Thoracic aorta (tissue), 2 donors: Measurements from ENCODE around the gene JAM3. TPM values are rescaled to one million over a fixed set of nuclear protein-coding genes. Genes with fewer than 3 reads are reported as not detected.

Experiments used
- ATAC-seq: fragments of 150-250 bp; one replicate; pipeline ENCODE4 v1.8.0; 2017; ENCODE audit warnings: low read depth; ENCODE audit not compliant: insufficient number of reproducible peaks, low FRiP score
- DNase-seq: peaks from one replicate; pipeline ENCODE4 v3.0.0-alpha.2; 2020; ENCODE audit warnings: low spot score
- H3K27ac ChIP-seq, 2 donors: fragments of 200-600 bp; sonication (generic); 1 replicate in 1 of 2; 2 replicates in 1 of 2; pipeline ENCODE4 v1.5.1; 2016; ENCODE audit warnings: mild to moderate bottlenecking in 2 of 2, moderate library complexity in 2 of 2
- H3K27me3 ChIP-seq: fragments of 200-600 bp; sonication (generic); replicated peaks from 2 replicates; pipeline ENCODE4 v1.6.0; 2016; ENCODE audit warnings: mild to moderate bottlenecking; ENCODE audit not compliant: insufficient read depth
- H3K36me3 ChIP-seq: fragments of 200-600 bp; sonication (generic); one replicate; pipeline ENCODE4 v1.5.1; 2016
- H3K4me1 ChIP-seq, 2 donors: fragments of 200-600 bp; sonication (generic); 1 replicate in 1 of 2; 2 replicates in 1 of 2; pipeline versions ENCODE4 v1.5.1 to v1.6.0; 2016; ENCODE audit warnings: low read depth in 2 of 2, mild to moderate bottlenecking in 1 of 2; ENCODE audit not compliant: control insufficient read depth in 1 of 2
- H3K4me3 ChIP-seq: fragments of 200-600 bp; sonication (generic); 2 replicates; pipeline ENCODE4 v1.5.1; 2016; ENCODE audit warnings: mild to moderate bottlenecking
- H3K9me3 ChIP-seq: fragments of 200-600 bp; sonication (generic); 2 replicates; pipeline ENCODE4 v1.5.1; 2016
- CTCF ChIP-seq: fragments of 200-600 bp; sonication (generic); IDR thresholded peaks from one replicate; pipeline ENCODE4 v1.5.1; 2019; ENCODE audit warnings: antibody characterized with exemption
- total RNA-seq, 2 donors: library from RNA; depleted of rRNA; stranded (reverse); fragments of >200 nt; gene quantifications; one replicate each; pipeline versions ENCODE4 v1.1.0 to v1.2.3, GENCODE V29; 2016

JAM3 gene
- total RNA-seq, 2 donors from 2014 or later, result 83.7 to 110 TPM

- TF ChIP-seq CTCF, result no peak
- ATAC-seq, result no peak
- Histone ChIP-seq H3K4me3 (no peak overlapping the region), H3K36me3 (no peaks in the 10 kb centered on the region), H3K4me1 (peaks cover 8 to 28% of the 10 kb centered on the region in 2 donors), H3K9me3 (no peaks in the 10 kb centered on the region), H3K27ac (peak overlapping the region in 1 of 2 donors; percentile 54), H3K27me3 (no peaks in the 10 kb centered on the region)
- no peak for DNase-seq
Measured at GRCh38 chr11:134039726-134040385, 29.0 kb upstream of the JAM3 start.

GRCh38 chr11:134040386-134041302 lies 28.2 kb upstream of the JAM3 start:
- H3K4me3 ChIP-seq, result no peak overlapping the region
- H3K27ac ChIP-seq, result no peak overlapping the region
- peaks cover 8 to 31% of the 10 kb centered on the region in 2 donors for H3K4me1 ChIP-seq
- H3K36me3 ChIP-seq, result no peaks in the 10 kb centered on the region
- no peak for DNase-seq
- no peaks in the 10 kb centered on the region for H3K27me3 ChIP-seq
- no peaks in the 10 kb centered on the region for H3K9me3 ChIP-seq
- no peak for ATAC-seq
- TF ChIP-seq CTCF, result no peak

GRCh38 chr11:134041349-134041748 lies 27.5 kb upstream of the JAM3 start:
- no peak overlapping the region for H3K27ac ChIP-seq
- no peaks in the 10 kb centered on the region for H3K27me3 ChIP-seq
- DNase-seq, result no peak
- no peak overlapping the region for H3K4me3 ChIP-seq
- H3K9me3 ChIP-seq, result no peaks in the 10 kb centered on the region
- no peak for ATAC-seq
- TF ChIP-seq CTCF, result no peak
- H3K36me3 ChIP-seq, result no peaks in the 10 kb centered on the region
- peaks cover 8 to 37% of the 10 kb centered on the region in 2 donors for H3K4me1 ChIP-seq

- DNase-seq, result no peak
- TF ChIP-seq CTCF, result no peak
- H3K27me3 ChIP-seq, result no peaks in the 10 kb centered on the region
Measured at GRCh38 chr11:134041791-134042696, 26.8 kb upstream of the JAM3 start.

More at GRCh38 chr11:134041791-134042696, 26.8 kb upstream of the JAM3 start:
- ATAC-seq, result no peak
- H3K4me3 ChIP-seq, result no peak overlapping the region
- peaks cover 10 to 39% of the 10 kb centered on the region in 2 donors for H3K4me1 ChIP-seq
- no peaks in the 10 kb centered on the region for H3K36me3 ChIP-seq
- no peak overlapping the region for H3K27ac ChIP-seq
- no peaks in the 10 kb centered on the region for H3K9me3 ChIP-seq
